ENCODE measurements around the gene MRPS5.

Gene MRPS5

DNA sequence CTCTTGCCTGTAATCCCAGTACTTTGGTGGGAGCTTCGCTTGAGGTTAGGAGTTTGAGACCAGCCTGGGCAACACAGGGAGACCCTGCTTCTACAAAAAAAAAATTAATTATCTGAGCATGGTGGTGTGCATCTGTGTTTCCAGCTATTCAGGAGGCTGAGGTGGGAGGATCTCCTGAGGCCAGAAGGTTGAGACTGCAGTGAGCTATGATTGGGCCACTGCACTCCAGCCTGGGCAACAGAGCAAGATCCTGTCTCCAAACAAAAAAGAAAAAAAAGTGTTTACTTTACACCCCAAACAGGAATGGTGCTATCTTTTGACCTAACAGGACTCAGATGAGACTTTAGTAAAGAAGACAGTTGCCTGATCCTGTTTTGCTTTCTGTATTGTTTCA lies 60.5 kb downstream of the MRPS5 start:
- TF ChIP-seq, protein P1, sequence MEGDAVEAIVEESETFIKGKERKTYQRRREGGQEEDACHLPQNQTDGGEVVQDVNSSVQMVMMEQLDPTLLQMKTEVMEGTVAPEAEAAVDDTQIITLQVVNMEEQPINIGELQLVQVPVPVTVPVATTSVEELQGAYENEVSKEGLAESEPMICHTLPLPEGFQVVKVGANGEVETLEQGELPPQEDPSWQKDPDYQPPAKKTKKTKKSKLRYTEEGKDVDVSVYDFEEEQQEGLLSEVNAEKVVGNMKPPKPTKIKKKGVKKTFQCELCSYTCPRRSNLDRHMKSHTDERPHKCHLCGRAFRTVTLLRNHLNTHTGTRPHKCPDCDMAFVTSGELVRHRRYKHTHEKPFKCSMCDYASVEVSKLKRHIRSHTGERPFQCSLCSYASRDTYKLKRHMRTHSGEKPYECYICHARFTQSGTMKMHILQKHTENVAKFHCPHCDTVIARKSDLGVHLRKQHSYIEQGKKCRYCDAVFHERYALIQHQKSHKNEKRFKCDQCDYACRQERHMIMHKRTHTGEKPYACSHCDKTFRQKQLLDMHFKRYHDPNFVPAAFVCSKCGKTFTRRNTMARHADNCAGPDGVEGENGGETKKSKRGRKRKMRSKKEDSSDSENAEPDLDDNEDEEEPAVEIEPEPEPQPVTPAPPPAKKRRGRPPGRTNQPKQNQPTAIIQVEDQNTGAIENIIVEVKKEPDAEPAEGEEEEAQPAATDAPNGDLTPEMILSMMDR (conservative IDR thresholded peaks at IDR 0.05; ENCODE audit: low read depth, low read length), result no peak
- no peak for DNase-seq (ENCODE audit: low read depth)
- H3K4me3 ChIP-seq (ENCODE audit: low read depth, low read length), result no peak overlapping the region

DNA sequence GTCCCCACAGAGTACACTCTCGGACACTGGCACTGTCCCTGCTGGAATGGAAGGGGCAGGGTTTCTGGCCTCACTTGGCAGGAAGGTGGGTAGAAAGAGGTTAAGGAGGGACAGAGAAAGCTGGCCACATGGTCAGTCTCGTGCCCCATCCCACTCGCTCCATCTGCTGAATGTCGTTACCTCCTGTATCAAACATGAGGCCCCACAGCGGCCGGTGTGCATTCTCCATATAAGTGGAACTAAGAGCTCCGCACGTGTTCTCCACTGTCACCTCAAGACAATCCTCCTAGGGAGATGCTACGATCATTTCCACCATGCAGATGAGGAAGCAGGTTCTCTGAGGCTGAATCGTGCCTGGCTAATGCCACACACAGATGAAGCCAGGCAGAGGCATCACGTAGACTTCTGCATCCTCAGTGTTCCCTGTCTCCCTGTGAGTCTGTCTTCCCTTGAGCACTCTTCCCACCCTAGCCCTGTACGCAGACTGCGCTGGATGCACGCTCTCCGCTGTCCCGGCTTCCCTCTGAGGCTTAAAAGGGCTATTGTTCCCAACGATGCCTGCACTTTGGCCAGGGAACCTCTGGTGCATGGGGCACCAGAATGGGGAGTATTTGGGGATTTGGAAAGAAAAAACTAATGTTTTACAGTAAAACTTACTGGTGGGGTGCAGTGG lies 61.0 kb downstream of the MRPS5 start:
- TF ChIP-seq, protein P1 (conservative IDR thresholded peaks at IDR 0.05; ENCODE audit: low read depth, low read length), result no peak
- DNase-seq (ENCODE audit: low read depth), result no peak
- no peak overlapping the region for H3K4me3 ChIP-seq (ENCODE audit: low read depth, low read length)

DNA sequence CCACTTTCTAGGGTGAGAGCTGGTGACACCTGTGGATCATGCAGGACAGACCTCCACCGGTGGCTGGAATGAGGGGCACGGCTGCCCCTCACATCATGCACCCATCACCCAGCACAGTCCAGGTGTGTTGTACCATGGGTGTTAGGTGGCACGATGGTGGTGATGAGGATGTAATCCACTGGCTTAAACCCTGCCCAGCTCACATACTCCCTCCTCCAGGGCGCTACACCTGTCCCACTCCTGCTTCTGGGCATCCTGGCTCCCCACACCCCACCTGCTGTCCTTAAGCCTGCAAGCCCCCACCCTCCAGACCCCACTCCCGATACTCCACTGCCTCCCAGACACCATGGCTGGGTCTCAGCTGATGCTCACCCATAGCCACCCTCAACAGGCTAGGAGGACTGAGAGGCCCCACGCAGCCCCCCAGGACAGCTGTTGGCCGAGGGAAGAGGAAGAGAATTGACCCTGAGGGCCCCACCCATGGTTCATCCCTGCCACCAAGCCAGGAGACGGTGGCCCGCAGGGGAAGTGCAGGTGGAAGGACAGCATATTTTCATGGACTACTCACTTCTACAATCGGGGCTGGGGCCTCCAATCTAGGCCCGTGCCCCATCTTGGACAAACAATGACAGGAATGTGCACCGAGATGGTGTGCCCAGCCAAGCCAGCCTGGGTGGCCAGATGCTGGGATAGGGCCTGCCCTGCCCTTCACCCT lies 61.8 kb downstream of the MRPS5 start:
- TF ChIP-seq, protein P1 (conservative IDR thresholded peaks at IDR 0.05; ENCODE audit: low read depth, low read length), result no peak
- H3K4me3 ChIP-seq (ENCODE audit: low read depth, low read length), result no peak overlapping the region
- DNase-seq (ENCODE audit: low read depth), result no peak

DNA sequence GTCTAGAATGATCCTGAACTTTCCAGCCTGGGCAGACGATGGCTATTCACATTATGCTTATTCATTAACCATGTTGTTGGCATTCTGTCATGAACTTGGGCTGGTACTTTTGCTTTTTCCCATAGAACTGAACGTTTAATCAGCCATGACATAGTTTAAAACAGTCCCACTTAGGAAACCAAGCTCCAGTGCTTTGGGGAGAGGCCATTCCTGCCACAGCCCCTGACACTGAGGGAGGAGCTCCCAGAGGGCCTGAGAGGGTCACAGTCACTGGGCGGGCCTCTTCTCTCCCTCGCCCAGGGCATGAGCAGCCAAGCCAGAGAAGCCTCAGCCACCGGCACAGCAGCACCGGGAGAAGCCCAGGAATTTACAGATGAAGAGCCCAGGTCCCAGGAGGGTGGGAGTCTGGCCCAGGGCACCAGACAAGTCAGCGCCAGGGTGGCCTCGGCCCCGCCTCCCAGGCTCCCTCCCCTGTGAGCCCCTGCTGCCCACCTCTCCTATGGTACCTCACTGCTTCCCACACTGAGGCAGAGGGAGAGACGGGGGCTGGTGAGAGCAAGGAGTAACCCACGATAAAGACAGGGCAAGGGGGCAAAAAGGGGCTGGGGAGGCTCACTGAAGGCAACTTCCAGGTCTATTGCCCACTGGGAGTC lies 62.5 kb downstream of the MRPS5 start:
- DNase-seq (ENCODE audit: low read depth), result no peak
- TF ChIP-seq, protein P1 (conservative IDR thresholded peaks at IDR 0.05; ENCODE audit: low read depth, low read length), result no peak
- no peak overlapping the region for H3K4me3 ChIP-seq (ENCODE audit: low read depth, low read length)

DNA sequence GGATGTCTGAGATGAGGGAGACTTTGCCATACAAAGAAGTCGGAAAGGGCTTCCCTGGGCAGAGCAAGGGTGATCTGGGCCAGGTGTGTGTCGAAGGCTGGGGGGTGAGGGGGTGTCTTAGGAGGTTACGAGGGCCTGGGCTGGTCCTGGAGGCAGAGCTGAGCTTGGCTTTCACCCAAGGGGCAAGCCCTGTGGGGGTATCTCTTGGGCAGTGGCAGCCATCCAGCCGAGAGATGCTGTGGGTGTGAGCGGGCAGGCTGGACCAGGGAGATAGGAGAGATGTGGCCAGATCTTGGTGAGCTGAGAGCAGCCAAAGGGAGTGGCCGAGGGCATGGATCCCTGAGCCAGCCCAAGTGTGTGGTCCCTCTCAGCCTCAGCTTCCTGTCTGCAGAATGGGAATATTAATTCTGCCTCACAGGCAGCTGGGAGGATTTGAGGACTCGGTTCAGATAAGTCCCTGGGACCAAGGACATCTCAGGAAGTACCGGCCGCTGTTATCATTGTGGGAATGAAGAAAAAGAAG lies 63.1 kb downstream of the MRPS5 start:
- TF ChIP-seq, protein P1 (conservative IDR thresholded peaks at IDR 0.05; ENCODE audit: low read depth, low read length), result no peak
- no peak overlapping the region for H3K4me3 ChIP-seq (ENCODE audit: low read depth, low read length)
- DNase-seq (ENCODE audit: low read depth), result no peak

DNA sequence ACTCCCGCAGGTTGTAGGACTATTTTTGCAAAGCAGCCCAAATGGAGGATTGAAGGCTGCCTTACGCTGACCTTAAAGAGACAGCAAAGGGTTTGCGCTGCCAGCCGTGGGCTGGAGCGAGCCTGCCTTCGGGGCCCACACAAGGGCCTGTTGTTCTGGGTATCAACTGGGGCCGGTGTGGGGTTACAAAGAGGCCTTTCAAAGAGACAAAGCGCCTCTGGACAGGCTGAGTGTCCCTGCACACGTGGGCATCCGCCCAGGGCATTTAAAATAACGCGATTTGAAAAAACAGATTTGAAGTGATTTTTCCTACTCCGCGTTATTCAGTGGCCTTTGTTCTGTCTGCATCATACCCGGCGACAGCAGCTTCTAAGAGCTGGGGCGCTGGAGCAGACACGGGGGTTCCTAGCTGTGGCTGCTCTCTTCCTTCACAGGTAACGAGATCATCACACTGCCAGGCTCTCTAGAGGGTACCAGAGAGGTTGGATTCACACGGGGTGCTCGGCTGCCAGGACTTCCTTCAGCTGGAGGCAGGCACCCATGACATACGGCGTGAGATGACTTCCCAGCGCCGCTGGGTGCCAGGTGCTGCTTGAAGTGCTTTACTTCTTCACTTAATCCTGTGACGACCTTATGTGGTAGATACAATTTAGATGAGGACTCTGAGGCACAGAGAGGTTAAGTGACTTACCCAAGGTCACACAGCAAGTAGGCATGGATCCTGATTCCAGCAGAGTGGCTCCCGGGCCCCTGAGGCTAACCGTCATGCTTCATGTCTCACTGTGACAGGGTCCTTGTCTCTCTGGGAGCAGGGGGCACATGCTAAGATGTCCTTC lies 63.9 kb downstream of the MRPS5 start:
- H3K4me3 ChIP-seq (ENCODE audit: low read depth, low read length), result no peak overlapping the region
- TF ChIP-seq, protein P1 (conservative IDR thresholded peaks at IDR 0.05; ENCODE audit: low read depth, low read length), result no peak
- DNase-seq (ENCODE audit: low read depth), result no peak

All from choroid plexus epithelial cell (primary cell).